ENCODE results near the gene ANGPTL3. TPM values are rescaled to one million over a fixed set of nuclear protein-coding genes. Genes with fewer than 3 reads are reported as not detected.
A peak's percentile ranks its signal among the peaks of the same experiment; 100 is the strongest.

ANGPTL3 gene
- total RNA-seq, 1 experiment from 2014 or later, result not detected

DNA sequence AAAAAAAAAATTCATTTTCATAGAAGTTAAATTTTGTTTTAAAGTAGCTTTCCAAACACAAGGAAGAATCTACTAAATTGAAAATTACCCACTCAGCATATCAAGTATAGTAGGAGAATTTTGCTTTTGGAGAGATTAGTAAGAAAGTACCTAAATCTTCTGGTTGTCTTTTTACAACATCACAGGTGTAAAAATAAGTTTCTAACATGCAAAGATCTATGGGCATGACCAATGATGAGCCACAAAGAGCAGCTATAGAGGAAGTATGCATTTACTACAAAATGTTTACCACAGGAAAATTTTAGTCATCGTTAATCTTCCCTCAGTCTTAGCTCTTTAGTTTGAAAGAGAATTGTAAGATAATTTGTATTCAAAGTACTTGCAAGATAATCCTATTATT, 28.1 kb downstream of the ANGPTL3 start:
- DNase-seq (ENCODE audit: low read depth), result no peak

DNA sequence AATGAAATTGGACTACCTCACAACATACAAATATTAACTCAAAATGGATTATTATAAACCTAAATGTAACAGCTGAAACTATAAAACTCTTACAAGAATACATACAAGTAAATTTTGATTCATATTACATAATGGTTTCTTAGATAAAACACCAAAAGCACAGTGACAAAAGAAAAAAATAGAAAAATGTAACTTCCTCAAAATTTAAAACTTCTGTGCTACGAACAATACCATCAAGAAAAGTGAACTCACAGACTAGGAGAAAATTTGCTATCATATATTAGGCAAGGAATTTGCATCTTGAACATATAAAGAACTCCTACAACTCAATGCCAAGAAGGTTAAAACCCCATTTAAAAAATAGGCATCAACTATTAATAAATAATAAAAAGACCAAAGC, 31.2 kb downstream of the ANGPTL3 start:
- no peak for DNase-seq (ENCODE audit: low read depth)

DNA sequence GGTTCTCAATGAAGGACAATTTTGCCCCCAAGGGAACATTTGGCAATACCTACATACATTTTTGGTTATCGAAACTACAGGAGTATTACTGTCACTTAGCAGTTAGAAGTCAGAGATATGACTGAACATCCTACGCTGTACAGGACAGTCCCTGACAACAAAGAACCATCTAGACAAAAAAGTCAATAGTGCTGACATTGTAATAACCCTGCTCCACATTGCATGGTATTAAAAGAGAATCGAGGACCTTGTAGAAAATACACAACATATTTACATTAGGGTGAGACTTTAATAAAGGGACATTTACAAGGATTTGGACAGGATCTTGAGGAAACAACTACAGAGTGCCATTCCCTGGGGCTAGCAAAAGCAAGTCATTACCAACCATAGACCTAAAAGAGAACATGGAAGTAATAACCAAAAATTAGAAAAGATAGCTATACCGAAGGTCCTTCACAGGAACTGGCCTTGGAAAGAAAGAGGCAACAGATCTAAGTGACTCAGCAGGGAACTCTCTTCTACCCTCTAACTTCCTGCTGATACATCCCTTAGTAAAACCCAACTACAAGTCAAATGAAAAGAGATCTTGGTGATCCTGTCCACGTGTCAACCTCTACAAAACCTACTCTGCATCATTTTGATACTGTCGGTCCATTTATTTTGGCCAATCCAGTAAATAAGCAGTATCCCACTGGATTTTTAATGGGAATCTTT, 40.2 kb downstream of the ANGPTL3 start:
- DNase-seq (ENCODE audit: low read depth), result peak; percentile 6

DNA sequence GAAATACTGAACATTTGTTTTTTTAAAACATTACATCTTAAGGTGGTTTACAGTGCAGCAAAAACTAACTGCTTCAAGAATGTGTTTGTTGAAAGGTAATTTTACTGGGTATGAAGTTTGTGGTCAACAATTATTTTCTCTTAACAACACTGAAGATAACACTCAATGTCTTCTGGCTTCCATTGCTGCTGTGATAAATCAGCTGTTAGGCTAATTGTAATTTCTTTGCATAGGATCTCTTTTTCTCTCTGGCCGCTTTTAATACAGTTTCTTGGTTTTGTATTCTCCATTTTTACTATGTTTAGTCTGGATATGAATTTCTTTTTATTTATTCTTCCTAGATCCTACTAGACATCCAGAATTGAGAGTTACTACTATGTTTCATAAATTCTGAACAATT, 46.0 kb downstream of the ANGPTL3 start:
- no peak for DNase-seq (ENCODE audit: low read depth)

DNA sequence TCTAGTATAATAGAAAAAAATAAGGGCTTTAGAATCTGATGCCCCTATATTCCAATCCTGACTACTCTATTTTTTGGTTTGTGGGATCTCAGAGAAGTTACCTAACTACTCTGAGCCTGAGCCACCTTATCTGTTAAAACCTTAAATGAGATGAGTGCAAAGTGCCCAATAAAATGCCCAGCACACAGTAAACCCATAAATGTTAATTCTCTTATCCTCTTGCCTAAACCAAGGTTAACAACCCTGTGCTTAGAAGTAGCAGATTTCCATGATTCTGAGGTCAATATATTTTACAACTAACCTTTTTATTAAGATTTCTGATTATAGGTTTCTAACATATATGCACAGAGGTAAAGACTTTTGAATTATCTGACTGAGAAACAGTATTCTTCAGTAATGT, 55.1 kb downstream of the ANGPTL3 start:
- no peak for DNase-seq (ENCODE audit: low read depth)

DNA sequence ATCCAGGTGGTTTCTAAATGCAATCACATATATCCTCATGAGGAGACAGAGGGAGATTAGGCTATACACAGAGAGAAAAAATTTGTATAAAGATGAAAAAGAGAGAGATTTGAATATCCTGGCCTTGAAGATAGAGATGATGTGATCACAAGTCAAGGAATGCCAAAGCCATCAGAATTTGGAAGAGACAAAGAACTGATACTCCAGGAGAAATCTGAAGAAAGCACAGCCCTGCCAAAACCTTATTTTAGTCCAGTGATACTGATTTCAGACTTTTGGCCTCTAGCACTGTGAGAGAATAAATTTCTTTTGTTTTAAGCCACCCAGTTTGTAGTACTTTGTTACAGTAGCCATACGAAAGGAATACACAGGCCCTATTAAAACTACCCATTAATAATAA, 57.4 kb downstream of the ANGPTL3 start:
- DNase-seq (ENCODE audit: low read depth), result no peak

Other genes starting within 250 kb of the ANGPTL3 start
- 70.8 and 72.9 TPM in 2 replicates for gene USP1, start 160.5 kb upstream of the ANGPTL3 start, total RNA-seq (2014; rRNA removed; shearing (Covaris generic))
- 78.5 and 102 TPM in 2 replicates for gene DOCK7, start 90.9 kb downstream of the ANGPTL3 start, total RNA-seq (2014; rRNA removed; shearing (Covaris generic))
- 12.3 and 16.0 TPM in 2 replicates for gene ATG4C, start 186.6 kb downstream of the ANGPTL3 start, total RNA-seq (2014; rRNA removed; shearing (Covaris generic))

Data from RPMI7951 (cell line).